IPS DF 4.7 (cell line): Measurements from ENCODE around the gene ERC2.

Experiments used
- DNase-seq: peaks from one replicate; pipeline ENCODE4 v3.0.0-alpha.2; 2013; ENCODE audit warnings: low spot score; ENCODE audit errors: extremely low read depth

ERC2 gene

DNA sequence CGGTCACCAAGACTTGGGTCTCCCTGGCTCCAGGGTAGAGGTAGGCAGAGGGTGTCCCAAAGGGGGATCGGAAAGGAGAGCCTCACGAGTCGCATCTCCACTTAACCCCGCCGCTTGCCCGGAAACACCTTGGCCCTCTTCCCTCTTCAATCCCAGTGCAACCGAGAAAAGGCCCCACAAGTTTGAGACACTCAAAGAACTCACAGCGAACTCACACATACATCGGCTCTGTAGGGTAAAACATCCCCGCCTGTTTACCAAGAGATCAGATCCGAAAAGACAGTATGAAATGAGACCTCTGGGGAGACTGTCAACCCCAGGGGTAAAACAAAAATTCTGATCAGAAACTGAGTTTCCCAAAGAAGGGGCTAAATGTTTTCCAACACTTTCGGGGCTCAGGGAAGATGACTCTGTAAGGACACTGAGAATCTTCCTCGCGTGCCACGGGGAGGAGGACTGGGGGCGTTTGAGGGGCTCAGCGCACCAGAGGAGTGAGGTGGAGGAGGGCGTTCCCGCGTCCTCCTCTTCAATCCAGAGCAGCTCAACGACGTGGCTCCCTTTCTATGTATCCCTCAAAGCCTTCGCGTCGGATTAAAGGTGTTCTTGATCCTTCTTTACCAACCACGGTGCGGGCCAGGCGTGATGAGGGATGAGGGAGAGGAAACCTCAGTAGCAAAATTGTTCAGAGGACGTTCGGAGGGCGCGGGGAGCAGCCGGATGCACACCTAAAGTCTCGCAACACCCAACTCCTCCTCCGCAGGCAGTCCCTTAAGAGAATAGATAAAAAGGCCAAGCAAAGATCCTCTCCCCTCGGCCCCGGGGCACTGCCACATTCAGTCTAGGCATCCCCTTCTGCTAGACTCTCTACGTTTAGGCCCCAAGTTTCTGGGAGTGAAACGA, 984.8 kb downstream of the ERC2 start:
- DNase-seq: no peak

DNA sequence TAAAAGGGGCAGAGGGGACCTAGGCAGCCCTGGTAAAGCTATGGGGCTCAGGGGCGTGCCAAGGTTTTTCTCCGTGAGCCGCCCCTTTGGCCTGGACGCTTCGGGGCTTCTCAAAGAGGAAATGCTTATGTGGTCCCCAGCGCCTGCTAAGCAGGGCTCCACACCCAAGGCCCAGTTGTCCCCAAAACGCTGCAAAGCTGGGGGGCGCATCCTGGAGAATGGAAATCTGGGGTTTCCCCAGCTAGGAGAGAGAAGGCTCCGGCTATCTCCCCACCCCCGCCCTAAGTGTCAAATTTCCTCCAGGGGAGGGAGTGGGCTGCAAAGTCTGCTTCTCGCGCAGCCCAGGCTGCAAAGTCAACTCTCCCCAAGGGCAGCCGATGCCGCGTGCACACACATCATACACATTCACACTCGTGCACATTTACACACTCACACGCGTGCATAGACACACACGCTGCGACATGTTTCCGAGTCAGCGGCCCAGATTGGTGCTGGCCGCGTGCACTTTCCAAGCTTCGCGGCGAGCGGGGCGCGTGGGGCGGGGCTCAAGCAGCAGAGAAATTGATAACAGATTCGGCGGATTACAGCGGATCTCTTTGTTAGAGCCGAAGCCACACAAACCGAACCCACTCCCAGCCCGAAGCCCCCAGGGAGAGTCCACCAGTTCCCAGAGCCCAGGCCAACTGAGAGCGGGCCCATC, 985.6 kb downstream of the ERC2 start:
- DNase-seq: no peak

DNA sequence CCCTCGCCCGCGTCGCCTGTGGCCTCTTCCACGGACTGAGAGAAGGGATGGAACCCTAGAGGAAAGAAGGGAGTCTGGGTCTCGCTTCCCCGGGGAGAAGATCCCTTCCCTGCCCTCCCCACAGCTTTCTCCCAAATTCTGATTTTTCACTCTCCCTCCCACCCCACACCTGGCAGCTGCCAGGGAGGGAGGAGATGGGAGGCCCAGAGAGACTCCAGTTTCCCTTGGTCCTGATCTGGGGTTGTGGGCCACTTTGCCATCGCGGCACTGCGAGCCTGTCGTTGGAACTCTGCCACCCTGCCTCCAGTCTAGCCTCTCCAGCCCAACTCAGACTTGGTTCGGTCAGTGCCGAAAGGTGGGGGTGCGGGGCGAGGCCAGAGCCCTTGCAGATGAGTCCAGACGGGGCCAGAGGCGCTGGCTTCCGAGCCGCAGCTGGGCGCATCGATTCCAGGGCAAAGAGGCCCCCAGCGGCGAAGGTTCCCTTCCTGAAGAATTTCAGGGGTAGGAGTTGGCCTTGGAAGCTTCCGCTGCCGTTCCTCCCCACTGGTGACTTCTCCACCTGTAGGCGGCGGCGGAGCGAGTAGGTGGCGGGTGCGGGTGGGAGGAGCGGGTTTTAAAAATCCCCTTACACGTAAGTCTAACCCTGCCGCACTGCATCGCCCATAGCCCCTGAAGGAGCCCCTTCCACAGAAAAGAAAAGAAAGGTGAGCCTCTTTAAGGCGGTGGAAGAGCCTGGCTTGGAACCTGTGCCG, 986.3 kb downstream of the ERC2 start:
- no peak for DNase-seq

DNA sequence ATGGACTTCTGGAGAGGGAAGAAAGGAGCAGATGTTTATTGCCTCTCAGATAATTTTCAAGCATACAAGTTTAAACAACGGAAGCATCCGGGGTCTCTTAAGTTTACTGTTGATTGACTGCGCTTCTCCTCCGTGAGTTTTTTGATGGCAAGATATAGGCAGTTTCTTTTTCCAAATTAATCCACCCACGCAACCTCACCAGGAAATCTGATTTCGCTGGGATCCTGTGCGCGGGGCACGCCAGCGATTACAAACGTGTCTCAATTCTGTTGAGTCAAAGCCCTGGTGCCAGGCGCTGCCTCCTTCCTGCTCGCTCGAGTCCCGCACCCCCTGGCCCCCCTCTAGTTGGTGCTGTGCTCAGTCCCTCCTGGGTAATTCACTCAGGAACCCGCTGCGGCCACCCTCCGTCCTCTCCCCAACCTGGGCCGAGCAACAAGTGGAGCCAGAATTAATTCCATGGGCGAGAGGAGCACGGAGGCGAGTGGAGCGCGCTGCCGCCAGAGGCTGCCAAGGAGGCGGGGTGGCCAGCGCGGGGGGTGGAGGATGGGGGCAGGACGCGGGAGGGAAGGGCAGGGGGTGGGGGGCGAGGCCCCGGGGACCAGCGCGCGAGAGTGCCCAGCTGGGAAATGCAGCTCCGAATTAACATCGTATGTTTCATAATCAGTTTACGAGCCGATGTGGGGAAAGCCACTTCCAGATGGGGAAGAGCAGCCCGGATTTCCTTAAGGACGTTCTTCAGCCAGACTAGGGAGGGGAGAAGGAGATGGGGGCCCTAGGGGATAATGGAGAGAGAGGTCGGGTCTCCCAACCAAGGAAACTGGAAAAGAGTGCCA, 987.1 kb downstream of the ERC2 start:
- no peak for DNase-seq

DNA sequence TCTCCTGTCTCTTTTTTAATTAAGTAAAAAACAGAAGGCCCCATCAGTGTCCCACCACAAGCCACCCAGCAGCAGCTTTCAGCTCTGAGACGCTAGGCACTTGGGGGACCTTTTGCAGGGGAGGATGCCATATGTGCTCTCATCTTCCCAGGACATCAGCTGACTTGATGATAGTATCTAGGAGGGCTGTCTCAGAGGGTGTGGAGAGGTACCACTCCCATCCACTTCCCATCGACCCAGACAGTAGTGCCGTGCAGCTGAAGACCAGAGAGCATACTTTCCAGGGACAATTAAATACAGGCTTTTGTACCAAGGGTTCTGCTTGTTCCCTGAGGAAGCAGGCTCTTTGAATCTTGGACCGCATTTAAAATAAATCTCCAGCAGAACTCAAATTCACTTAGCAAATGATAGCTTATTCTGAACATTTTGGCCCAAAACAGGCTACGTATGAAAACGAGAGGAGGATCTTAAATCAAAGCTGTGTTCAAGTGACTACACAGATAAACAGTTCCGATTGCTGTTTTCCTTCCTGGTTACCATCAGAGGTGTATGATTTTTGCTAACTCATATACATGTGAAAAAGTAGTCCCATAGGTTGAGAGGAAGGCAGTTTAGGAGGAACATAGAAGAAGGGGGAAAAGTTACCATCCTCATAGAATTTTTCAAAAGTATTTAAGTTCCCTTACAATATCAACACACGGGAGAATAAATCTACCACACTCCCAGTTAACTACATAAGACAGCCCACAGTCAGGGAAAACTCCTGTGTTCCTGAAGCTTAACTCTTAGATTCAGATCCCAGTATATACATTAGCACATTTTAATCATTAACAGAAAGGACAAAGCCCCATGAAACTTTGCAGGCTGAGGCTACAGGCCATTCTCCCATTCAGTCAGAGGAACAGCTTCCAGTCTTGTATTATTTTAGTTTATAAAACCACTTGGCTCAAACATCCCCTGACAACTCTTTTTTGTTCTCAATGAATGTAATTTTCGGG, 990.7 kb downstream of the ERC2 start:
- DNase-seq: no peak

DNA sequence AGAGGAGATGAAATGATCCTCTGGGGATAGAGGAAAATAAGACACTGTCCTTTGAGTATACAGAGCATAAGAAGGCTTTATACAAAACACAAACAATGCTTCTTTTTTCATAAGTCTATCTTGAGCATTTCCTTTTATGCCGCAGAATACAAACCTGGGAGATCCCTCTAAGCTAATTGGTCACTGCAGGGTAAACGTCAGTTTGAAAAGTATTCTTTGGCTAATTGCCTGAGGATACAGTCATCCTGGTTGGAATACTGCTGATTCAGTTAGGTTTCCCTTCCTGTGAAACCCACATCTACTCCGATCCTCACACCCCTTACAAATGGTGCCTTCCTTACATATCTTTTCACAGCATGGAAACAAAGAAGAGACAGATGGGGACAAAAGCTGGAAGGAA, 991.8 kb downstream of the ERC2 start:
- DNase-seq: no peak

DNA sequence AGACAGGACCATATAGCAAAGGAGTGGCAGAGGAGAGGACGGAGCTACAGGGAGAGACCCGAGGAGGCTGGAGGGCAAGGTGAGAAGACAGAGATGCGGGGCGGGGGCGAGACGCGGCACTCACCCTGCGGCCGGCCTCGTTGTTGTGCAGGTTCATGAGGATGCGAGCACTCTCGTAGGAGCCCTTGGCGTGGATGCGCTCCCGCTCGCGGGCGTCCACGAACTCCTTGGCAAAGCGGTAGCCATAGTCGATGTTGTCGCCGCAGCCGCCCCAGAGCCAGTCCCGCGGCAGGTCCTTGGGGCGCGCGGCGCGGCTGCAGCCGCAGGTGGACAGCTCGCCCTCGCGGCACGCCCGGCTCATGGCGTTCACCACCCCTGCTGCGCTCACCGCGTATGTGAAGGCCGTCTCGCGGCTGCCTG, 994.0 kb downstream of the ERC2 start:
- DNase-seq: no peak

DNA sequence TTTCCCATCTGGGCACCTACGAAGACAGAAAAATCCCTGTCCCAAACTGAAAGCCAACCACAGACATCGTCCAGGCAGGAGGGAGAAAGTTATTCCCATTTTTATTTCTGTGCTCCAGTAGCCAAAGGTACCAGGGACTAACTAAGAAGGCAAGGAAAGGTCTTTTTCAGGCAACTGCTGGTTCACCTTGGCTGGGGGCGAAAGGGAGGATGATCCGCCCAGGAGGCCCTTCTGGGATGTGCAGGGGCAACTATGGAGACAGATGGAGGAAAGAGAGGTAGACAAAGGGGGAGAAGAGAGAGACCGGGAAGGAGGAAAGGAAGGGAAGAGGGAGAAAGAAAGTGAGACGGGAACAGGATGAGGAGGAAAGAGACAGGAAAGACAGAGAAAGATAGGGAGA, 994.5 kb downstream of the ERC2 start:
- no peak for DNase-seq

DNA sequence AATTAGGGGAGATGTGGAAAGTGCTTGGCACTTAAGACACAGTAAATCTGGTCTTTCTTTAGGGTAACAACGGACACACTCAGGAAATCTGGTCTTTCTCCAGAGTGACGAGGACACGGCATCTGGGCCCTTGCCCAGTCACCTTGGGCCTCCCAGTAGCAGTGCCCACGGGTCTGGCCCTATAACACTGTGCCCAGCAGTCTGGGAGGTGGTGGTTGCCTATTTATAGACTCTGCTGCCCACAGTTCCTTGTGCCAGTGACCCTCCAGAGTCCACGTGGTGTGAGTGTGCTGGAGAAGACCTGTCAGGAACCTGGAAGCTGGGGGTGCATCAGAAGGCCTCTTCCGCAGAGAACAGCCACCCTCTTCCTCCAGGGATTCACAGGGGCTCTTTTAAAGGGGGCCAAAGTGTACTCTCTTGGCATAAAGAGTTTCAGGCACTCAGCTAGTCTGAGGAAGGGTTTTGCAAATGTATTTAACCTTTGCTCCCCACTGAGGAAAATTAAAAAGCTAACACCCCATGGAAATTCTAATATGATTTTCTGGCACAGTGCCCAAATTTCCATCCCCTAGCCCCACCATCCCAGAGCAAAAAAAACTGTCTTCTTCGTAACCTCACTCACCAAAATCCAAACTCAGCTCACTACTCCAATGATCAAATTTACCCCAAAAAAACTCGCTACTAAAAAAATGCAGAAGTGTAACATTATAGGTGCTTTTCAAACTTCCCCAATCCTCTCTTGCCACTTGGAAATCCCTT, 996.6 kb downstream of the ERC2 start:
- DNase-seq: no peak

DNA sequence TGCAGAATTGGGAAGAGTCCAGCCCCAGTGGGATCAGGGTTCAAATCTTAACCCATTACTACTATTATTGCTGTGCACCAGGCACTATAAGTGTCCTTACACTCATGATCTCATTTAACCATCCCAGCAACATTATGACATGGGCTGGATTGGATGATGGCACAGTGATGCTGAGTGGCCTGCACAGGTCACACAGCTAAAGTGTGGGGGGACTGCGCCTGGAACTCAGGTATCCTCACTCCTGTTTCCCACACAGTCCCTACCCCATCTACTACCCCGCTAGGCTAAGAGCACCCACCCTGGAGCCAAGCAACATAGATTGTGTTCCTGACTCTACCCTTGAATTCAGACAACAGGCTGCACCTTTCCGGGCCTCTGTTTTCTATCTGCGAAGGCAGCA, 997.2 kb downstream of the ERC2 start:
- DNase-seq: no peak

DNA sequence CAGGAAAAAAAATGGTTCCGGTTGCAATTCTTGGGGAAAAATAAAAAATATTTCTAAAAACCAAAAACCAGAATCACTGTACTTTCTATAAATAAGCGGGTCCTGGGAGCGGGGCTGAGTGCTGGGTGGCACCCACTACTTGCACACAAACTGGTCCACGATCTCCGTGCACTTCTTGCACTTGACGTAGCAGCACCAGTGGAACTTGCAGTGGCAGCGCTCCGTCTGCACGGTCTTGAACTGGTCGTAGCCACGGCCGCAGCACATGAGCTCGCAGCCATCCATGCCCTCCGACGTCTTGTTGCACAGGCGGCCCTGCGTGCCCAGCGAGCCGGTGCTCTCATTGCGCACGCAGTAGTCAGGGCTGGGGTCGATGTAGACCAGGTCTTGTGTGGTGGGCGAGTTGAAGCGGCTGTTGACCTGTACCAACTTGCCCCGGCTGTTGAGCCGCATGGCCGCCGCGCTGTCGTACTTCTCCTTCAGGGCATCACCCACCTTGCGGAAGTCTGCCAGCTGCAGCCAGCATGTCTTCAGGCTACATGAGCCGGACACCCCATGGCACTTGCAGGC, 998.2 kb downstream of the ERC2 start:
- DNase-seq: no peak

DNA sequence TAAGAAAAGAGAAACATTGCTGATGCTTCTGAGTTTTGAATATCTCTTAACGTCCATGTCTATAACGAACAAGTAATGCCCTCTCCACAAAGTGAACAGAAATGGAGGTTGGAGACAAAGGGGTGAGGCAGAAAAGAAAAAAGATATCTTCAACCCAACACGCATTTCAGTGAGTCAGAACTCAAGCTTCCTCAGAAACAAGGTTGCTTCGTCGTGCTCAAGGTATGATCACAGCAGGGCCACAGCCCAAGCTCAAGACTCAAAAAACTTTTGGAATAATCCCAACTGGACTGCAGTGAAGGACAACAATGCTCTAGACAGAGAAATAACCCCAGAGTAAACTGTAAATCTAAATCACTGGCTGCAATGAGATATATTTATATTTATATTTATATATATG, 1000.0 kb downstream of the ERC2 start:
- no peak for DNase-seq

DNA sequence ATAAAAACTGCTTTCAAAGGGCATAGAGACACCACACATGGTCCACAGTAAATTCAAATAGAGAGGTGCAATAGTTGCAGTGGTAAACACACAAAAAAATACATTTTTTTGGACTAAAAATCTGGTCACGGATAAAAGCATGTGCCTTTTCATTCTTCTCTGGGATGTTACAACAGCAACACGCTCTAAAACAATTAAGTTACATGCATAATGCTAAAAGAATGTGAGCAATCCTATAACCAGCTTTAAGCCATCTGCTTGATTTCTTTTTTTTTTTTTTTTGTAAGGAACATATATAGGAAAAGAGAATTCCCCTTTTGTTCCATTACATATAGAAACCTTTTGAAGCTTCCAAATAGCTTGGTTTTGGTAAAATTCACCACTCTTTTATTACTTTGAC, 1001.2 kb downstream of the ERC2 start:
- DNase-seq: no peak

DNA sequence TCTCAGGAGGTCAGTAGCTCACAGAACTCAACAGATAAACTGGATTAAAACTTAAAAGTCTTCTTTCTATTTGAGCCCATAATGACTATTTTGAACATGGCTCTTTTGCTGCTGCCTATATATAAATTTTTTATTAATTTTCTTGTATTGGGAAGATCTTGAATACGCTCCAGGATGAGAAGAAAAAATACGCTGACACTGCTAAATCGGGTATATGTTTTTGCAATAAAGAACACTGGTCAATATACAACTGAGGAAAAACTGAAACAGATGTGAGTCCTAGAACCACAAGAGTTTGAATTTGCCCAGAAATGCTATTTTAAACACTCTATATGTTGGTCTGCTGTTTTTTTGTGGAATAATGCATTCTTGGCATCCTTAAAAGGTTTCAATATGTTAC, 1001.7 kb downstream of the ERC2 start:
- DNase-seq: no peak

DNA sequence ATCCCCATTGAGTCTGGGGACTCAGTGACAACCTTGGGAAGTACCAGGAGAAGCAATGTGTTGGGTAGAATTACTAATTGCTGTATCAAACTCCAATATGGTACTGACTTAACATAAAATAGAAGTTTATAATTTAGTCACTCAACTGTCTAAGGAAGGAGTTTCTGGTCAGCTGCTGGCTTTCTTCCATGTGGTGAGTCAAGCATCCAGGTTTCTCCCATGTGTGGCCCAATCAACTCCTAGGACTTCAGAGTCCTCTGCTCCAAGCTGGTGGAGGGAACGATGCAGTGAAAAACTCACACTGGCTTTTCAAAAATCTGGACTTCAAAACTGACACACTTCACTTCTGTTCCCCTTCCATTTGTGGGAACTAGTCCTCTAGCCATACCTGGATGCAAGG, 1006.4 kb downstream of the ERC2 start:
- DNase-seq: no peak

DNA sequence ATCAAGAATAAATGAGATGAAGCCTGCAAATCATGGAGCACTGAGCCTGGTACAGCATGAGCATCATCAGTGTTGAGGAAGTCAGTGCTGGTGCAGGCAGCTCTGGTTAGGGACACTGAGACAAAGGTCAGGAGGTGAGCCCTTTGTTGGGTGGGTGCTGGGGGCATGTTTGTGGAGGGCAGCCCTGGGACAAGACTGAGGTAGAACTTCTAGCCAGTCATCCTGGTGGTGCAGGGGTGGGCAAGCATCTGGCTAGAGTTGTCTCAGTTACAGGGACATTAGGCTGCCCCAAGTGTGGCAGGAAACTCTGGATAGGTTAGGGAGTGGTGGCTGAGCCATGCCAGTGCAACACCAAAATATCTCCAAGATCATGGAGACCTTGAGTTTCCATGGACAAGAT, 1008.4 kb downstream of the ERC2 start:
- DNase-seq: no peak
